HG03097 (cell line): Measurements from ENCODE around the gene SEMA6C.
"Not testable (repeated sequence)": the region's sequence is repeated elsewhere in the genome, so short reads cannot be mapped to it uniquely, and the experiment has no call there.

Experiments
- ATAC-seq: cut with Tn5 transposase; IDR thresholded peaks from one replicate; pipeline ENCODE4 v1.9.1; 2021; ENCODE audit not compliant: unreplicated experiment, low FRiP score

Gene SEMA6C

GRCh38 chr1:151132335-151133017, 14.0 kb downstream of the SEMA6C start:
- no peak for ATAC-seq

- ATAC-seq: no peak
Measured at GRCh38 chr1:151131701-151132334, 14.6 kb downstream of the SEMA6C start.

GRCh38 chr1:151130987-151131586, 15.3 kb downstream of the SEMA6C start:
- no peak for ATAC-seq

GRCh38 chr1:151128800-151129199, 17.6 kb downstream of the SEMA6C start:
- ATAC-seq: no peak

- no peak for ATAC-seq
Measured at GRCh38 chr1:151124763-151125403, 21.5 kb downstream of the SEMA6C start.

- ATAC-seq: no peak
Measured at GRCh38 chr1:151113877-151114276, 32.6 kb downstream of the SEMA6C start.

GRCh38 chr1:151108331-151108730, 38.1 kb downstream of the SEMA6C start:
- no peak for ATAC-seq

- ATAC-seq: no peak
Measured at GRCh38 chr1:151106894-151107293, 39.5 kb downstream of the SEMA6C start.

- ATAC-seq: no peak
Measured at GRCh38 chr1:151104630-151105029, 41.8 kb downstream of the SEMA6C start.

GRCh38 chr1:151098126-151098525, 48.3 kb downstream of the SEMA6C start:
- no peak for ATAC-seq

GRCh38 chr1:151097426-151097825, 49.0 kb downstream of the SEMA6C start:
- ATAC-seq: not testable (repeated sequence)

- ATAC-seq: no peak
Measured at GRCh38 chr1:151085953-151086559, 60.4 kb downstream of the SEMA6C start.
